GM15510 (cell line): Measurements from ENCODE around the gene PGAP3.

Source experiments
- POLR2A ChIP-seq: IDR thresholded peaks from 3 replicates; pipeline ENCODE4 v1.6.1; 2011; ENCODE audit warnings: borderline replicate concordance; ENCODE audit not compliant: insufficient read length; ENCODE audit errors: extremely low read depth

The PGAP3 gene

DNA sequence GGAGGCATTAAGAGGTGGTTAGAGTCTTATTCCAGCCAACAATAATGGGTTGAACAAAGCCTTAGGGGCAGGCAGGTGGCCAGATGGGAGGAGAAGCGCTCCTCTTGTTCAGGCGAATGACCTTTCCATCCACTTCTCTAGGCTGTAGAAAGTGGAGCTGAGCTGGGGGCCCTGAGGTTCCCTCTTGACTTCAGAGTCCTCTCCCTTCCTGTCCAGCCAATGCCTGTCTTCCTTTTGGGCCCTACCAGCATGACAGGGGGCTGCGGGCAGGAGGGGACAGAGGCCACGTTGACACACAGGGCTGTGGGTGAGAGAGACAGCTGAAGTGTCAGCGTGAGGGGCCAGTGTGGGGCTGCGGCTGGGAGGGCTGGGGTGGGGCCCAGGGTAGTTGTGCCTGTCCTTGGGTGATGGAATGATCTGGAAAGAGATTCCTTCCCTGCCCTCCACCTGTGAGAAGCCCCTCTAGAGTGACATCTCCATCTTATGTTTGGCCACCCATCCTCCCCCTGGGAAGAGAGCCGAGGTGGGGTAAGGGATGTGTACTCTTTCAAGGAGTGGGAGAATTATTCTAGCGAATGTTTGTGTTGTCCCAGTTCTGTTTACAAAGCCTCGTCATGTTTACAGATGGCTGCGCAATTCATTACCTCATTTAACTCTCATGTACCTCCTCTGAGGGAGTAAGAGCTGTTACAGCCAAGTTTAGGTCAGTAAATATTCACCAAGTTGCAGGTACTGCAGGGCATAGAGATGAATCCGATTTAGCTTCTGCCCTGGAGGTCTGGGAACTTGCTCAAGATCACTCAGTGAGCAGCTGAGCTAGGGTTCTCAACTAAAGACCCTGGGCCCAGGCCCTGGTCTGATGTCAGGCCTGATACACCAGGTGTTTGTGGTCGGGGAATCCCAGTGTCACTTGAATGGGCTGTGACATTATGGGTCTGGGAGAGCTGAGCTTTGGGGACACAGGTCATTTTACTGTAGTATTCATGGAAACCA, 15.3 kb upstream of the PGAP3 start:
- TF ChIP-seq POLR2A, result no peak

GRCh38 chr17:39701784-39702422, 14.0 kb upstream of the PGAP3 start:
- TF ChIP-seq POLR2A, result no peak

DNA sequence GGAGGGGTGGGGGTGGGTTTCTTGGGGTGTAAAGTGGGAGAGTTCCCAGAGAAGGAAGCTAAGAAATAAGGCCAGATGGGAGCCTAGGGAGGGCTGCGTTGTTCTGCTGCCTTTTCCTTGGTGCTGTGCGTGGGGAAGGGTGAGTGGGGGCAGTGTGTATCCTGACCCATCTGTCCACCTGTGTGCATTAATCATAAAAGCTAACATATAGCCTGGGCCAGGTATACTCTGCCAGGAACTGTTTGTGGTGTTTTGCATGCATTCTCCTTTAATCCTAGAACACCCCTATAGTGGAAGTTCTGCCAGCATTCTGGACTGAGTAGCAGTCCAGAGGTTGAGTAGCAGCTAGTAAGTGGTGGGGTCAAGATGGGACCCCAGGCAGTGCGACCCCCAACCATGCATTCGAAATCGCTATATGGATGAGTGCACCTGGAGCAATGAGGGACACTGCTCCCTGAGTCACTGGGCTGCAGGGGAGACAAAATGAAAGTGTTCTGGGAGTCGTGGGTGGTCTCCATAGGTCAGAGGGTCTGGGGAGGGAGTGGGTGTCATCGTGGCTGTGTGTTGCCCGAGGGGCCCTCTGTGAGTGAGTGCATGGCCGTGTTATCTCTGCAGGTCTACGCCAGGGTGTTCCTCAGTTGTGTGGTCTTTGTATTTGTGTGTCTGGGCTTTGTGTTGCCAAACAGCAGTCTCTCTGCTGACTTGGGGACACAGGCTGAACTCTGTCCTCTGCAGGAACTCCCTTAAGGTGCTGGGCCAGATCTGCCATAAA, 13.3 kb upstream of the PGAP3 start:
- TF ChIP-seq POLR2A, result no peak

- TF ChIP-seq POLR2A, result no peak
These were observed 12.5 kb upstream of the PGAP3 start for GRCh38 chr17:39700148-39700987.

- no peak for TF ChIP-seq POLR2A
These were observed 11.9 kb upstream of the PGAP3 start, which contains the start of gene ERBB2 for GRCh38 chr17:39699818-39700147. Gene ERBB2, plus strand, starts transcription at chr17:39700064. Its CDS starts 175 bp downstream, at chr17:39700239.

DNA sequence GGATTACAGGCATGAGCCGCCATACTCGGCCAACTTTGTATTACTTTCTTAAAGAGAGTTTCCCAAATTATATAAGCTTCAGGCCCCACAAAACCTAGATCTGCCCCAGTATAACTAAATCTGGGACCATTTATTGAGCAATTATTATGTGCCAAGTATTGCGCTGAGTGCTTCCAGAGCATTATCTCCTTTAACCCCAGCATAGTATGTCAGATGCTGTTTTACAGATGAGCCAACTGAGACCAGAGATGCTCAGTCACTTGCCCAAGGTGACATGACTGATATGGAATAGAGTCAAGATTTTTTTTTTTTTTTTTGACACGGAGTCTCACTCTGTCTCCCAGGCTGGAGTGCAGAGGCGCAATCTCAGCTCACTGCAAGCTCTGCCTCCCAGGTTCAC, 10.1 kb upstream of the PGAP3 start:
- TF ChIP-seq POLR2A, result no peak

- no peak for TF ChIP-seq POLR2A
These were observed 8.9 kb upstream of the PGAP3 start for GRCh38 chr17:39696731-39697130.

- TF ChIP-seq POLR2A, result no peak
These were observed 7.2 kb upstream of the PGAP3 start for GRCh38 chr17:39695089-39695474.

DNA sequence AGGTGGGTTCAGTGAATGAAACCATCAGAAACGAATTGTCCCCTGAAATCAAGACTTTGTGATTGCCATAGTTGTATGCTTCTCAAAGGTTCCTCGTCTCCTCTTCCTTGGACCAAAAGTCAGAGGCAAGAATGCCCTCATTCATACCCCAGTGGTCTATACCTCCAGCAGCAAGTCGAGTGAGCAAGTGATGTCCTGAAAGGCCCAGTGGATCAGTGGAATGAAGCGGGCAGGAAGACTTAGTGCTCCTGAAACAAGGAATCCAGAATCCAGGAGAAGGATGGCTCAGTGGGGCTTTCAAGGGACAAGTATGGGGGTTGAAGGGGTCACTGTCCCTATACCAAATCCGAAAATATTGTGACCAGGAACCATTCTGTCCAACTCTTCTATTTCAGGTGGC, 6.7 kb upstream of the PGAP3 start:
- TF ChIP-seq POLR2A, result no peak

DNA sequence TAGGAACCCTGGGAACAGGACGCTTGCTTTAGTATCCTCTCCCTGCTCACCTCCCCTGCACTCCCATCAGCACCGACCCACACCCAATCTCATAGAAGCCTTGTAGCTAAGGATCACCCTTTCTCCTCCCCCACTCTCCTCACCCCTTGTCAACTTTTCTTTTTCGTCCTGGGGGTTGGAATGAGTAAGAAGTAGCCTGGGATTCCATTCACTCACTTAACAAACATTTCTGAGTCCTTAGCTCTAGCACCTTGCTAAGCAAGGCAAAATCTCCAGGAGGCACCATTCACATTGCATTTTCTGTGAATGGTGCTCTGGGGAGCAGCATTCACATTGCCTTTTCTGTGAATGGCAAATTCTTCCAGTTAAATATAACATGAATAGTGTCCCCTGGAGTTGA, 1.1 kb upstream of the PGAP3 start:
- TF ChIP-seq POLR2A, result no peak

- TF ChIP-seq POLR2A, result no peak
These were observed 598 bp upstream of the PGAP3 start for GRCh38 chr17:39688475-39688835.

GRCh38 chr17:39687101-39687545, 734 bp downstream of the PGAP3 start:
- TF ChIP-seq POLR2A, result no peak

DNA sequence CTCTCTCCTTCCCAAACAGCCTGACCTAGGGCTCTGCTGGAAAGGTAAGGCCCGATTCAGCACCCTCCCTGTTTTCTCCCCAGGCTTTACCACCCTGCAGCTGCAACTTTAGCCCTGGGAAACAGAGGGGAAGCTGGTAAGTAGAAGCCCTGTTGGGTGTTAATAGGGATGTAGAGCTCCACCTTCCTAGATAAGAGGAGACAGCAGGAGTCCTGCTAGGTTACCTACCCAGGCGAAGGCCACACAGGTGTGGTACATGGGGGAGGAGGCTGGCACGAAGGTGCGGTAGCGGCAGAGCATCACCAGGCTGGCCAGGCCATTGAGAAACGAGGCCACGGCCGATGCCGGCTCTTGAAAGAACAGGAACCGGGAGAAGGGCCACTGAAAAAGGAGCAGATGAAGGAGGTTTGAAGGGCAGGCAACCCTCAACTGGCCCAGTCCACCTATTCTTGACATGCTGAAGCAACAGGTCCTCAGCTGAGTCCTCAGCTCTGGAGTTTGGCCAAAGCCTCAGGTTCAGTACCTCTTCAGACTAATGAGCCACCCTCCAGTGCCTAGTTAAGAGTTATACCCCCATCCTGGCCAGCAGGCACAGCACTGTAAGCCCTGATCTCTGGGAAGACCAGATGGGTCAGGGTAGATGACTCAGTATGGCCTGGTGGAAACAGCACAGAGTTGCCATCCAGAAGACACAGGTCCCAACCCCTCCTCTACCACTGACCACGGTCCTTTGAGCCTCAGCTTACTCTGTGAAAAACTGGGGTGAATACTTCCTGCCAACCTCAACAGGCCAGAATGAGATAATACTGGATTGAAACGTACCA, 3.3 kb downstream of the PGAP3 start:
- no peak for TF ChIP-seq POLR2A
